ENCODE data around the gene KCNQ2.

- TF ChIP-seq EZH2 (IDR thresholded peaks at IDR 0.05) (no peak), POLR2AphosphoS5 (IDR thresholded peaks at IDR 0.05; ENCODE audit: borderline replicate concordance, low read depth, low read length) (no peak), FOXP2 (optimal IDR thresholded peaks at IDR 0.05; ENCODE audit: control extremely low read depth, extremely low read length, insufficient read depth) (no peak)
Measured at GRCh38 chr20:63487781-63488241, 15.4 kb upstream of the KCNQ2 start.
